Smooth muscle cell (in vitro differentiated cells): ENCODE results near the gene DUT. TPM values are rescaled to one million over a fixed set of nuclear protein-coding genes. Genes with fewer than 3 reads are reported as not detected.

ENCODE experiments used
- DNase-seq: peaks from one replicate; lab custom pipeline; 2025; ENCODE audit not compliant: unreplicated experiment; lab: John Stamatoyannopoulos, UW
- H2AFZ ChIP-seq: fragments of 200-600 bp; sonication (generic); 2 replicates; pipeline ENCODE4 v1.6.0; 2016; ENCODE audit warnings: antibody characterized with exemption, low read depth, mild to moderate bottlenecking
- H3F3A ChIP-seq: fragments of 200-600 bp; sonication (generic); 2 replicates; pipeline ENCODE4 v1.6.0; 2017; ENCODE audit warnings: antibody characterized with exemption, low read depth
- H3K27ac ChIP-seq: fragments of 200-600 bp; sonication (generic); 2 replicates; pipeline ENCODE4 v1.5.1; 2016; ENCODE audit warnings: low read depth, mild to moderate bottlenecking
- H3K27me3 ChIP-seq: fragments of 200-600 bp; sonication (generic); 2 replicates; pipeline ENCODE4 v1.6.1; 2016; ENCODE audit warnings: low read depth, mild to moderate bottlenecking
- H3K36me3 ChIP-seq: fragments of 200-600 bp; sonication (generic); 2 replicates; pipeline ENCODE4 v1.5.1; 2016; ENCODE audit warnings: low read depth
- H3K4me1 ChIP-seq: fragments of 200-600 bp; sonication (generic); 2 replicates; pipeline ENCODE4 v1.5.1; 2016; ENCODE audit warnings: low read depth
- H3K4me2 ChIP-seq: fragments of 200-600 bp; sonication (generic); 2 replicates; pipeline ENCODE4 v1.6.0; 2016; ENCODE audit warnings: mild to moderate bottlenecking
- H3K4me3 ChIP-seq: fragments of 200-600 bp; sonication (generic); 2 replicates; pipeline ENCODE4 v1.5.1; 2016; ENCODE audit warnings: mild to moderate bottlenecking
- H3K79me2 ChIP-seq: fragments of 200-600 bp; sonication (generic); 2 replicates; pipeline ENCODE4 v1.6.0; 2016; ENCODE audit warnings: low read depth, mild to moderate bottlenecking
- H3K9ac ChIP-seq: fragments of 200-600 bp; sonication (generic); 2 replicates; pipeline ENCODE4 v1.6.0; 2016; ENCODE audit warnings: low read depth
- H3K9me3 ChIP-seq: fragments of 200-600 bp; sonication (generic); replicated peaks from 2 replicates; pipeline ENCODE4 v1.5.1; 2016; ENCODE audit warnings: low read depth
- H4K20me1 ChIP-seq: fragments of 200-600 bp; sonication (generic); 2 replicates; pipeline ENCODE4 v1.6.0; 2016; ENCODE audit warnings: low read depth
- CTCF ChIP-seq: fragments of 200-600 bp; sonication (generic); IDR thresholded peaks from 2 replicates; pipeline ENCODE4 v1.5.1; 2017; ENCODE audit warnings: borderline replicate concordance, mild to moderate bottlenecking, antibody characterized with exemption; ENCODE audit not compliant: insufficient read depth, poor library complexity, severe bottlenecking
- WGBS: methylation state at CpG from one replicate; pipeline ENCODE4 v1.1.7; 2016; ENCODE audit warnings: low lambda C conversion rate; 5-methylcytosine and 5-hydroxymethylcytosine counted together
- polyA plus RNA-seq: library from polyadenylated mRNA; unstranded; fragments of >200 nt; fragmentation: Nextera tagmentation; extraction: Ambion mirVana; gene quantifications from 2 replicates; pipeline ENCODE4 v1.2.1, GENCODE V29; 2016
- total RNA-seq: library from RNA; depleted of rRNA; stranded (reverse); fragments of >200 nt; gene quantifications from 2 replicates; pipeline ENCODE4 v1.2.3, GENCODE V29; 2014

The DUT gene
- total and polyA plus RNA-seq, 2 experiments from 2014 or later = 80.4 to 116 TPM

- H3K9me3 ChIP-seq = no peaks in the 10 kb centered on the region
- no peaks in the 10 kb centered on the region for H3K27me3 ChIP-seq
- TF ChIP-seq CTCF = no peak
- no peak overlapping the region for H3K4me2 ChIP-seq
- no peak overlapping the region for H3K4me3 ChIP-seq
- no peak for DNase-seq
- H3K9ac ChIP-seq = no peak overlapping the region
- peaks cover 2% of the 10 kb centered on the region for H3K4me1 ChIP-seq
- H3F3A ChIP-seq = no peaks in the 10 kb centered on the region
- no peaks in the 10 kb centered on the region for H4K20me1 ChIP-seq
- no peaks in the 10 kb centered on the region for H3K79me2 ChIP-seq
- no peak overlapping the region for H3K27ac ChIP-seq
- 82% methylated on average over 2 of the region's 2 CpGs for WGBS
- no peaks in the 10 kb centered on the region for H3K36me3 ChIP-seq
- no peak overlapping the region for H2AFZ ChIP-seq
Observed at GRCh38 chr15:48304398-48304797, 26.8 kb upstream of the DUT start.

- Histone ChIP-seq H3K4me3 (no peak overlapping the region), H4K20me1 (no peaks in the 10 kb centered on the region), H3K36me3 (no peaks in the 10 kb centered on the region), H3K9me3 (no peaks in the 10 kb centered on the region), H2AFZ (no peak overlapping the region), H3K27ac (no peak overlapping the region), H3K4me2 (no peak overlapping the region), H3K9ac (no peak overlapping the region), H3K4me1 (no peaks in the 10 kb centered on the region), H3F3A (no peaks in the 10 kb centered on the region), H3K79me2 (no peaks in the 10 kb centered on the region), H3K27me3 (no peaks in the 10 kb centered on the region)
- no peak for DNase-seq
- TF ChIP-seq CTCF = no peak
- 75% methylated on average over 1 of the region's 1 CpG for WGBS
Observed at GRCh38 chr15:48306639-48307038, 24.6 kb upstream of the DUT start.

GRCh38 chr15:48307586-48307985 is 23.6 kb upstream of the DUT start:
- no peak overlapping the region for H3K4me3 ChIP-seq
- no peaks in the 10 kb centered on the region for H3F3A ChIP-seq
- no peak overlapping the region for H2AFZ ChIP-seq
- H3K36me3 ChIP-seq = no peaks in the 10 kb centered on the region
- DNase-seq = no peak
- TF ChIP-seq CTCF = no peak
- no peaks in the 10 kb centered on the region for H3K9me3 ChIP-seq
- H3K27ac ChIP-seq = no peak overlapping the region
- H3K4me1 ChIP-seq = no peaks in the 10 kb centered on the region
- H3K27me3 ChIP-seq = no peaks in the 10 kb centered on the region
- H3K4me2 ChIP-seq = no peak overlapping the region
- 88% methylated on average over 8 of the region's 8 CpGs for WGBS
- H4K20me1 ChIP-seq = no peaks in the 10 kb centered on the region
- no peaks in the 10 kb centered on the region for H3K79me2 ChIP-seq
- H3K9ac ChIP-seq = no peak overlapping the region

- Histone ChIP-seq H3F3A (no peaks in the 10 kb centered on the region), H3K27ac (no peak overlapping the region)
- TF ChIP-seq CTCF = no peak
Observed at GRCh38 chr15:48309740-48310139, 21.5 kb upstream of the DUT start.

More at GRCh38 chr15:48309740-48310139, 21.5 kb upstream of the DUT start:
- Histone ChIP-seq H3K36me3 (no peaks in the 10 kb centered on the region), H3K4me3 (no peak overlapping the region), H3K4me1 (no peaks in the 10 kb centered on the region), H3K9ac (no peak overlapping the region), H3K79me2 (no peaks in the 10 kb centered on the region), H3K4me2 (no peak overlapping the region), H3K9me3 (no peaks in the 10 kb centered on the region), H2AFZ (no peak overlapping the region), H3K27me3 (no peaks in the 10 kb centered on the region), H4K20me1 (no peaks in the 10 kb centered on the region)
- WGBS = 71% methylated on average over 2 of the region's 2 CpGs
- no peak for DNase-seq
